ENCODE data around the gene TNF. TPM values are rescaled to one million over a fixed set of nuclear protein-coding genes. Genes with fewer than 3 reads are reported as not detected.

TNF gene
- total RNA-seq, 1 donor from 2014 or later = 14.2 TPM

- no peak for TF ChIP-seq CTCF (conservative IDR thresholded peaks at IDR 0.05; ENCODE audit: low read depth, low read length)
These were observed 30.7 kb upstream of the TNF start for GRCh38 chr6:31544676-31545075.

GRCh38 chr6:31545291-31545690 is 30.1 kb upstream of the TNF start:
- H3K4me3 ChIP-seq (ENCODE audit: low read depth, low read length) = no peak overlapping the region
- no peak for DNase-seq (ENCODE audit: low read depth)
- no peak for TF ChIP-seq CTCF (conservative IDR thresholded peaks at IDR 0.05; ENCODE audit: low read depth, low read length)

More at GRCh38 chr6:31544676-31545075, 30.7 kb upstream of the TNF start:
- H3K4me3 ChIP-seq (ENCODE audit: low read depth, low read length) = no peak overlapping the region
- no peak for DNase-seq (ENCODE audit: low read depth)

GRCh38 chr6:31546339-31546957 is 28.9 kb upstream of the TNF start, which contains the start of gene ATP6V1G2:
Gene ATP6V1G2, minus strand, starts transcription at chr6:31546608. Its CDS starts 49 bp downstream, at chr6:31546559.
- H3K4me3 ChIP-seq (ENCODE audit: low read depth, low read length) = peak within 1 kb of the TSS; percentile 65
- peak; percentile 100 for TF ChIP-seq CTCF (conservative IDR thresholded peaks at IDR 0.05; ENCODE audit: low read depth, low read length)

GRCh38 chr6:31546958-31547726 is 28.2 kb upstream of the TNF start, which contains the start of gene NFKBIL1:
Gene NFKBIL1, plus strand, starts transcription at chr6:31547608. Its CDS starts 87 bp downstream, at chr6:31547695.
- peak; percentile 78 for DNase-seq (ENCODE audit: low read depth)
- TF ChIP-seq CTCF (conservative IDR thresholded peaks at IDR 0.05; ENCODE audit: low read depth, low read length) = no peak
- H3K4me3 ChIP-seq (ENCODE audit: low read depth, low read length) = peak within 1 kb of the TSS; percentile 65

More at GRCh38 chr6:31546339-31546957, 28.9 kb upstream of the TNF start, which contains the start of gene ATP6V1G2:
- DNase-seq (ENCODE audit: low read depth) = peak; percentile 57

- H3K4me3 ChIP-seq (ENCODE audit: low read depth, low read length) = peak overlapping the region; percentile 65
- no peak for DNase-seq (ENCODE audit: low read depth)
- TF ChIP-seq CTCF (conservative IDR thresholded peaks at IDR 0.05; ENCODE audit: low read depth, low read length) = no peak
These were observed 27.4 kb upstream of the TNF start for GRCh38 chr6:31547727-31548543.

GRCh38 chr6:31548544-31548873 is 26.9 kb upstream of the TNF start:
- TF ChIP-seq CTCF (conservative IDR thresholded peaks at IDR 0.05; ENCODE audit: low read depth, low read length) = no peak
- H3K4me3 ChIP-seq (ENCODE audit: low read depth, low read length) = peak overlapping the region; percentile 65
- DNase-seq (ENCODE audit: low read depth) = no peak
